ENCODE data around the gene TEKTIP1. TPM values are rescaled to one million over a fixed set of nuclear protein-coding genes. Genes with fewer than 3 reads are reported as not detected.

TEKTIP1 gene
- total RNA-seq, 4 donors from 2014 or later: 0.78 TPM; not detected in 3

DNA sequence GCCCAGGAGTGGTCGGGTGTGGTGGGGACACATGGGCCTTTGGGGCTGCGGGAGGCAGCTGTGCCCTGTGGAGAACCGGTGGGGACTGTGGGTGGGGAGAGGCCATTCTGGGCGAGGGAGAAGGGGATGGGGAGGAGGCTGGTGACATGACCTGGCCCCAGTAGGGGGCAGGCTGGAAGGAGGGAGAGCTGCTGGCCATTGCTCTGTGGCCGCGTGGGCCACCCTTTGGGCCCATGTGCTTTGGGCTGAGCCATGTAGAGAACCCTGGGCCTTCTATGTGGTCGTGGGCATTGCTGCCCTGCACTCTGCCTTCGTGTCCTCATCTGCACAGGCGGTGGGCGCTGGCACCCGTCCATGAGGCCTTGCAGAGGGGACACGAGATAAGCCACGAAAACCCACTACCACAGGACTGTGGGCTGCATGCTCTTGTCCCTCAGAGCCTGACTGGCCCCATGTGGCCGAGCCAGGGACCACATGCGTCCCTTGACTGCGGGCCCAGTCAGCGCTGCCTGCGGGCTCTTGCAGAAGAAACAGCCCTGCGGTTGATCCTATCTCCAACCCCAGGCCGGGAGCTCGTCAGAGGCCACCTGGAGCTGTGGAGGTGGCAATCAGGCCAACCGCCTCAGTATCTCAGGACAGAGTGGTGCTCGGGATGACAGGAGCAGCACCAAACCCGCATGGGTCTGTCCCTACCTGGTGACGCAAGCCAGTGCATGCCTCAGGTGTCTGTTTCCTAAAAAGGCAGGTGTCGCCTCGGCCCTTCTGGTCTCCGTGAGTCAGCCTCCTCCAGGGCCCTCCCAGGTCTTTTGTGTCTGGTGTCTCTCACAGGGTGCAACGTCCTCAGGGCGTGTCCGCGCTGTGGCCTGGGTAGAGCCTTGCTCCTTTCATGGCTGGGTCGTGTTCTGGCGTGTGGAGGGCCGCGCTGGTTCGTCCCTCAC lies 18.5 kb upstream of the TEKTIP1 start:
- TF ChIP-seq CTCF (IDR thresholded peaks at IDR 0.05): no peak
- TF ChIP-seq POLR2A (IDR thresholded peaks at IDR 0.05): no peak
- no peak overlapping the region for H3K4me3 ChIP-seq (ENCODE audit: low read depth, poor library complexity, severe bottlenecking)
- peak in 1 of 2 donors; percentile 47 for DNase-seq (ENCODE audit: low spot score in 2 of 2)
- intact Hi-C loops (cut with DNase I; ENCODE audit: low total_unique reads): loop anchor here (10.0 kb wide), 1 partner anchor 94 kb away; no protein-coding TSS in a partner anchor
- 65 to 69% methylated on average over 33 to 37 of the region's 37 CpGs for WGBS, 2 donors

- TF ChIP-seq CTCF (IDR thresholded peaks at IDR 0.05) (no peak), POLR2A (IDR thresholded peaks at IDR 0.05) (no peak)
- 48 to 69% methylated on average over 7 of the region's 7 CpGs for WGBS, 2 donors
- no peak overlapping the region for H3K4me3 ChIP-seq (ENCODE audit: low read depth, poor library complexity, severe bottlenecking)
- no peak for DNase-seq (ENCODE audit: low spot score in 2 of 2)
- intact Hi-C loops (cut with DNase I; ENCODE audit: low total_unique reads): loop anchor here (10.0 kb wide), 1 partner anchor 94 kb away; no protein-coding TSS in a partner anchor
Observed at GRCh38 chr19:3521104-3521445, 17.9 kb upstream of the TEKTIP1 start.

GRCh38 chr19:3522421-3523360 lies 16.3 kb upstream of the TEKTIP1 start:
- no peak overlapping the region for H3K4me3 ChIP-seq (ENCODE audit: low read depth, poor library complexity, severe bottlenecking)
- no peak for DNase-seq (ENCODE audit: low spot score in 2 of 2)
- intact Hi-C loops (cut with DNase I; ENCODE audit: low total_unique reads): loop anchor here (10.0 kb wide), 1 partner anchor 92 kb away; no protein-coding TSS in a partner anchor
- 90 to 93% methylated on average over 28 to 36 of the region's 40 CpGs for WGBS, 2 donors
- TF ChIP-seq CTCF (IDR thresholded peaks at IDR 0.05): no peak
- no peak for TF ChIP-seq POLR2A (IDR thresholded peaks at IDR 0.05)

DNA sequence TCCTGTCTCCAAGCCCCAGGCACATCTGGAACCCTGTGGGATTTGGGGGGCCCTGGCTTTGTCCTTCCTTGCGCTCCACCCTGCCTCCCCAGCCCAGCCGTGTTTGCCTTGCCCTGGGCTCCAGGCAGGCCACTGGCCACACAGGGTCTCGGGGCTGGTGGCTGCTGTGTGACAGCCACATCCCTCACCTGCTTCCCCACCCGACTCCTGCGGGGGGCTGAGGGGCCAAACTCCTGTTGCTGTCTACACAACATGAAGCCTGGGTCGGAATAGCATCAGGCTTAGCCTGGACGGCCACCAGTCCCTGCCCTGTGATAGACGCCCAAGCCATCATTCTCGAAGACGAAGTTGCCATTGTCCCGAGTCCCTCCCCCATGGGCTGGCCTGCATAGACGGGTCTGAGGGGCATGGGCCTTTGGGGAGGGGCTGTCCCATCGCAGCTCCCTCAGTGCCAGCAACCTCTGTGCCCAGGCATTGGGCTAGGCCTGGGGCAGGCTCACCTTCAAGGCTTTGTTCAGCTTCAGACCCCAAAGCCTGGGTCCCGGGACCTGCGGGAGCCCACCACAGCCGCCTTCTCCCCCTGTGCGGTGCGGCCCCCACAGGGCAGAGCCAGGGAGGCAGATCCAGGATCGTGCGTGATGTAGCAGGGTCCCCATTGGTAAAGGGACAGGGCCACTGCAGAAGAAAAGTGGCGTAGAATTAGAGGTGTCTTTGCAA lies 15.5 kb upstream of the TEKTIP1 start:
- TF ChIP-seq POLR2A (IDR thresholded peaks at IDR 0.05) (no peak), CTCF (IDR thresholded peaks at IDR 0.05) (no peak)
- no peak for DNase-seq (ENCODE audit: low spot score in 2 of 2)
- 86 to 91% methylated on average over 16 to 21 of the region's 21 CpGs for WGBS, 2 donors
- no peak overlapping the region for H3K4me3 ChIP-seq (ENCODE audit: low read depth, poor library complexity, severe bottlenecking)
- intact Hi-C loops (cut with DNase I; ENCODE audit: low total_unique reads): loop anchor here (10.0 kb wide), 1 partner anchor 91 kb away; no protein-coding TSS in a partner anchor
